GM12878 (cell line): ENCODE data around the gene TEX9. TPM values are rescaled to one million over a fixed set of nuclear protein-coding genes. Genes with fewer than 3 reads are reported as not detected.

ENCODE experiments used
- ATAC-seq: fragments of 200-7000 bp; cut with Tn5 transposase; 3 replicates; pipeline ENCODE4 v1.9.1; 2020; ENCODE audit warnings: mild to moderate bottlenecking, moderate library complexity
- BruUV-seq: library from RNA; stranded (reverse); fragments of 400-500 nt; replicated peaks from 2 replicates; lab custom pipeline; 2021; lab: Mats Ljungman, UMichigan
- CTCF ChIA-PET: fragments of 300-600 bp; sonication (Branson Sonifier 250); formaldehyde crosslinking; extraction: SDS; loops from one replicate; lab custom pipeline; 2021; ENCODE audit warnings: inconsistent platforms; lab: Yijun Ruan, JAX
- POLR2A ChIA-PET: fragments of 350-600 bp; formaldehyde crosslinking; extraction: SDS; loops from one replicate; lab custom pipeline; 2021; ENCODE audit warnings: inconsistent platforms; lab: Charles Lee
- RAD21 ChIA-PET: fragments of 300-600 bp; sonication (Branson Sonifier 250); formaldehyde crosslinking; loops from one replicate; lab custom pipeline; 2023; ENCODE audit warnings: antibody characterized with exemption; ENCODE audit not compliant: unreplicated experiment; lab: Charles Lee
- SMC1A ChIA-PET: fragments of 300-600 bp; sonication (Branson Sonifier 250); formaldehyde crosslinking; loops from one replicate; lab custom pipeline; 2023; ENCODE audit not compliant: unreplicated experiment, uncharacterized antibody; lab: Charles Lee
- DNase-seq: peaks from one replicate; pipeline ENCODE4 v3.0.0-alpha.2; 2011; ENCODE audit warnings: low read depth, low spot score
- FAIRE-seq: peaks from 3 replicates; lab custom pipeline; 2011; peaks lifted over from hg19 to GRCh38; lab: Jason Lieb, UNC
- H2AFZ ChIP-seq: 2 replicates; pipeline ENCODE4 v1.6.0; 2011; ENCODE audit warnings: low read depth, low read length, control low read depth; ENCODE audit not compliant: control insufficient read depth
- H3K27ac ChIP-seq: 2 replicates; pipeline ENCODE4 v1.5.1; 2011; ENCODE audit warnings: control low read depth; ENCODE audit not compliant: control insufficient read depth, insufficient read depth
- H3K27me3 ChIP-seq, 2 experiments: replicated peaks in 1 of 2; 2 replicates each; pipeline versions ENCODE4 v1.6.0 to v1.6.1; 2011; ENCODE audit warnings: low read length in 1 of 2; ENCODE audit not compliant: control insufficient read depth in 2 of 2, insufficient read depth in 2 of 2
- H3K36me3 ChIP-seq, 2 experiments: 2 replicates each; pipeline ENCODE4 v1.5.1; 2011; ENCODE audit warnings: low read length in 1 of 2; ENCODE audit not compliant: control insufficient read depth in 2 of 2, insufficient read depth in 2 of 2
- H3K4me1 ChIP-seq: 2 replicates; pipeline ENCODE4 v1.6.1; 2011; ENCODE audit warnings: mild to moderate bottlenecking, low read length, moderate library complexity, mixed read lengths; ENCODE audit not compliant: control insufficient read depth, insufficient read depth
- H3K4me2 ChIP-seq: 2 replicates; pipeline ENCODE4 v1.6.0; 2011; ENCODE audit warnings: control low read depth; ENCODE audit not compliant: control insufficient read depth, insufficient read depth
- H3K4me3 ChIP-seq: fragments of 200-600 bp; sonication (generic); 2 replicates; pipeline ENCODE4 v1.5.1; 2016
- H3K79me2 ChIP-seq: 2 replicates; pipeline ENCODE4 v1.6.0; 2011; ENCODE audit warnings: low read length; ENCODE audit not compliant: control insufficient read depth, insufficient read depth
- H3K9ac ChIP-seq: 2 replicates; pipeline ENCODE4 v1.8.0; 2011; ENCODE audit warnings: low read length, control low read depth, mixed read lengths; ENCODE audit not compliant: control insufficient read depth, insufficient read depth
- H3K9me3 ChIP-seq: replicated peaks from 3 replicates; pipeline ENCODE4 v1.5.1; 2011; ENCODE audit warnings: mild to moderate bottlenecking, low read length; ENCODE audit not compliant: control insufficient read depth, insufficient read depth
- H4K20me1 ChIP-seq: 2 replicates; pipeline ENCODE4 v1.6.0; 2011; ENCODE audit not compliant: control insufficient read depth, insufficient read depth
- CREM ChIP-seq: IDR thresholded peaks from 2 replicates; pipeline ENCODE4 v1.6.1; 2014; ENCODE audit warnings: antibody characterized with exemption, low read depth
- ESRRA ChIP-seq: IDR thresholded peaks from 2 replicates; pipeline ENCODE4 v1.6.1; 2012; ENCODE audit warnings: mild to moderate bottlenecking, low read length, improper control_type of control experiment
- WGBS: methylation state at CpG from one replicate; pipeline ENCODE4 v1.1.6; 2016; ENCODE audit warnings: low lambda C conversion rate; ENCODE audit not compliant: insufficient replicate concordance, insufficient coverage; ENCODE audit errors: missing lambda C conversion rate; 5-methylcytosine and 5-hydroxymethylcytosine counted together
- in situ Hi-C: fragments of 300-500 bp; cut with MboI; formaldehyde crosslinking; loops from 9 replicates; pipeline ENCODE4 v1.14.3; 2018; ENCODE audit warnings: mixed read lengths
- intact Hi-C: fragments of 100-400 bp; cut with micrococcal nuclease; formaldehyde crosslinking; loops from one replicate; pipeline ENCODE4 v1.14.2; 2022; ENCODE audit not compliant: unreplicated experiment
- polyA plus RNA-seq, 11 experiments: library from polyadenylated mRNA; depleted of rRNA in 4 of 11; unstranded in 6 of 11; stranded (reverse) in 5 of 11; fragments of >200 nt; fragmentation: Nextera tagmentation in 4 of 11; fragmentation: Illumina TruSeq in 1 of 11; extraction: Ambion mirVana in 4 of 11; extraction: Trizol in 1 of 11; gene quantifications; 1 replicate in 1 of 11; 2 replicates in 10 of 11; pipeline versions ENCODE4 v1.2.1 to v1.2.3, GENCODE V29; 2011 to 2016; ENCODE audit warnings: inconsistent platforms in 2 of 11, missing spikeins in 2 of 11, low read depth in 1 of 11
- total RNA-seq, 4 experiments: library from RNA; depleted of rRNA in 3 of 4; stranded (reverse); fragments of >200 nt in 3 of 4; fragmentation: Illumina TruSeq in 1 of 4; extraction: Trizol in 1 of 4; gene quantifications; 2 replicates each; pipeline versions ENCODE4 v1.2.1 to v1.2.3, GENCODE V29; 2013 to 2021
- TF ChIP-seq, protein P1 (sequence below): fragments of 450-650 bp; IDR thresholded peaks from 2 replicates; pipeline ENCODE4 v1.6.1; 2017; ENCODE audit warnings: low read depth, mild to moderate bottlenecking, moderate library complexity
- TF ChIP-seq, protein P2 (sequence below): fragments of 450-650 bp; formaldehyde crosslinking; IDR thresholded peaks from 2 replicates; pipeline ENCODE4 v1.5.0; 2022; ENCODE audit warnings: mild to moderate bottlenecking, missing genetic modification characterization

Gene TEX9
- total and polyA plus RNA-seq, 10 of the 15 experiments (the other 5 are each of a cell fraction or from before 2014, with no cell fraction given), result 9.0 to 155 (median 70.0) TPM

DNA sequence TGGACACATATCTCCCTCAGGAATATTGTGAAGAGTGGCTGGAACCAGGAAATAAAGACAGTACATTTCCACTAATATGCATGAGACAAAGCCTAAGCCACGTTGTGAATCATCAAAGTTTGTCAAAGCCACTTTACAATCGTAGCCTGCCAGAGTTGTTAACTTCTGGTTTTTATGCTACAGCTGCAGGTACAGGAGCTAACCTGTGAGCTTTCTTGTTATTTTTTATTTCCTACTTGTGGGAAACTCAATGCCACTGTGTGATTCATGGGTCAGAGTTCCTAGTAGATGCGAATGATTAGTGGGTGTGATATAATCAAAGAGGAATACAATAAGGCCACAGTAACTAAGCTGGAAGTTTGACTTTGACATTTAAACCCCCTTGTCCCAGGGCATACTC lies 44.4 kb upstream of the TEX9 start:
- no peaks in the 10 kb centered on the region for H3K27me3 ChIP-seq
- H3K4me1 ChIP-seq, result no peaks in the 10 kb centered on the region
- ChIA-PET SMC1A (no interaction called here), POLR2A (no interaction called here), CTCF (no interaction called here), RAD21 (no interaction called here)
- no peak overlapping the region for H2AFZ ChIP-seq
- no peak overlapping the region for H3K9ac ChIP-seq
- TF ChIP-seq, protein P1, sequence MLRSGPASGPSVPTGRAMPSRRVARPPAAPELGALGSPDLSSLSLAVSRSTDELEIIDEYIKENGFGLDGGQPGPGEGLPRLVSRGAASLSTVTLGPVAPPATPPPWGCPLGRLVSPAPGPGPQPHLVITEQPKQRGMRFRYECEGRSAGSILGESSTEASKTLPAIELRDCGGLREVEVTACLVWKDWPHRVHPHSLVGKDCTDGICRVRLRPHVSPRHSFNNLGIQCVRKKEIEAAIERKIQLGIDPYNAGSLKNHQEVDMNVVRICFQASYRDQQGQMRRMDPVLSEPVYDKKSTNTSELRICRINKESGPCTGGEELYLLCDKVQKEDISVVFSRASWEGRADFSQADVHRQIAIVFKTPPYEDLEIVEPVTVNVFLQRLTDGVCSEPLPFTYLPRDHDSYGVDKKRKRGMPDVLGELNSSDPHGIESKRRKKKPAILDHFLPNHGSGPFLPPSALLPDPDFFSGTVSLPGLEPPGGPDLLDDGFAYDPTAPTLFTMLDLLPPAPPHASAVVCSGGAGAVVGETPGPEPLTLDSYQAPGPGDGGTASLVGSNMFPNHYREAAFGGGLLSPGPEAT, result no peak
- no peak for TF ChIP-seq ESRRA
- TF ChIP-seq CREM, result no peak
- TF ChIP-seq, protein P2, sequence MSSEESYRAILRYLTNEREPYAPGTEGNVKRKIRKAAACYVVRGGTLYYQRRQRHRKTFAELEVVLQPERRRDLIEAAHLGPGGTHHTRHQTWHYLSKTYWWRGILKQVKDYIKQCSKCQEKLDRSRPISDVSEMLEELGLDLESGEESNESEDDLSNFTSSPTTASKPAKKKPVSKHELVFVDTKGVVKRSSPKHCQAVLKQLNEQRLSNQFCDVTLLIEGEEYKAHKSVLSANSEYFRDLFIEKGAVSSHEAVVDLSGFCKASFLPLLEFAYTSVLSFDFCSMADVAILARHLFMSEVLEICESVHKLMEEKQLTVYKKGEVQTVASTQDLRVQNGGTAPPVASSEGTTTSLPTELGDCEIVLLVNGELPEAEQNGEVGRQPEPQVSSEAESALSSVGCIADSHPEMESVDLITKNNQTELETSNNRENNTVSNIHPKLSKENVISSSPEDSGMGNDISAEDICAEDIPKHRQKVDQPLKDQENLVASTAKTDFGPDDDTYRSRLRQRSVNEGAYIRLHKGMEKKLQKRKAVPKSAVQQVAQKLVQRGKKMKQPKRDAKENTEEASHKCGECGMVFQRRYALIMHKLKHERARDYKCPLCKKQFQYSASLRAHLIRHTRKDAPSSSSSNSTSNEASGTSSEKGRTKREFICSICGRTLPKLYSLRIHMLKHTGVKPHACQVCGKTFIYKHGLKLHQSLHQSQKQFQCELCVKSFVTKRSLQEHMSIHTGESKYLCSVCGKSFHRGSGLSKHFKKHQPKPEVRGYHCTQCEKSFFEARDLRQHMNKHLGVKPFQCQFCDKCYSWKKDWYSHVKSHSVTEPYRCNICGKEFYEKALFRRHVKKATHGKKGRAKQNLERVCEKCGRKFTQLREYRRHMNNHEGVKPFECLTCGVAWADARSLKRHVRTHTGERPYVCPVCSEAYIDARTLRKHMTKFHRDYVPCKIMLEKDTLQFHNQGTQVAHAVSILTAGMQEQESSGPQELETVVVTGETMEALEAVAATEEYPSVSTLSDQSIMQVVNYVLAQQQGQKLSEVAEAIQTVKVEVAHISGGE (CRISPR knock-in tag), result no peak
- no peaks in the 10 kb centered on the region for H3K36me3 ChIP-seq
- BruUV-seq, result no TSS peak
- H3K79me2 ChIP-seq, result no peaks in the 10 kb centered on the region
- no peak for FAIRE-seq
- no peak for ATAC-seq
- no peaks in the 10 kb centered on the region; the same call in 2 of the 3 replicates for H3K9me3 ChIP-seq
- H3K4me2 ChIP-seq, result no peak overlapping the region
- no peak for DNase-seq
- in situ Hi-C loops, result no loop called here
- WGBS, result 58% methylated on average over 3 of the region's 3 CpGs
- intact Hi-C loops, result no loop called here
- no peak overlapping the region for H3K27ac ChIP-seq
- H4K20me1 ChIP-seq, result no peaks in the 10 kb centered on the region
- H3K4me3 ChIP-seq, result no peak overlapping the region
